CD14-positive monocyte (primary cell): ENCODE results near the gene NTM. TPM values are rescaled to one million over a fixed set of nuclear protein-coding genes. Genes with fewer than 3 reads are reported as not detected.

Experiments used
- DNase-seq, 3 donors: peaks; one replicate each; pipeline ENCODE4 v3.0.0-alpha.2; 2011 to 2022
- H2AFZ ChIP-seq: 2 replicates; pipeline ENCODE4 v1.6.0; 2012; ENCODE audit warnings: mild to moderate bottlenecking, low read depth, low read length, inconsistent platforms; ENCODE audit not compliant: insufficient read depth, poor library complexity, severe bottlenecking
- H3K27ac ChIP-seq, 2 donors: 1 replicate in 1 of 2; 2 replicates in 1 of 2; pipeline ENCODE4 v1.5.1; 2012 to 2013; ENCODE audit warnings: low read length in 2 of 2, control low read depth in 1 of 2, inconsistent platforms in 1 of 2, low read depth in 1 of 2, mild to moderate bottlenecking in 1 of 2
- H3K27me3 ChIP-seq, 2 donors: one replicate each; pipeline versions ENCODE4 v1.6.0 to v1.6.1; 2011 to 2013; ENCODE audit warnings: low read length in 2 of 2; ENCODE audit not compliant: control insufficient read depth in 2 of 2, insufficient read depth in 2 of 2
- H3K36me3 ChIP-seq, 2 donors: replicated peaks in 1 of 2; 1 replicate in 1 of 2; 2 replicates in 1 of 2; pipeline versions ENCODE4 v1.5.1 to v1.6.1; 2012 to 2013; ENCODE audit warnings: low read length in 2 of 2, control low read depth in 1 of 2, inconsistent platforms in 1 of 2, mild to moderate bottlenecking in 1 of 2; ENCODE audit not compliant: insufficient read depth in 2 of 2, control insufficient read depth in 1 of 2
- H3K4me1 ChIP-seq, 2 donors: 1 replicate in 1 of 2; 2 replicates in 1 of 2; pipeline versions ENCODE4 v1.5.1 to v1.6.1; 2012 to 2013; ENCODE audit warnings: low read length in 2 of 2, control low read depth in 1 of 2, inconsistent platforms in 1 of 2, mild to moderate bottlenecking in 1 of 2, moderate library complexity in 1 of 2; ENCODE audit not compliant: insufficient read depth in 2 of 2, control insufficient read depth in 1 of 2
- H3K4me2 ChIP-seq: replicated peaks from 2 replicates; pipeline ENCODE3; 2012; ENCODE audit warnings: low read length, moderate library complexity, mild to moderate bottlenecking; ENCODE audit not compliant: poor library complexity, severe bottlenecking; ENCODE audit errors: extremely low read depth
- H3K4me3 ChIP-seq, 3 experiments: fragments of 200-600 bp in 1 of 3; sonication (generic) in 1 of 3; replicated peaks in 1 of 3; 1 replicate in 2 of 3; 2 replicates in 1 of 3; pipeline ENCODE4 v1.5.1; 2011 to 2013; ENCODE audit warnings: low read length in 3 of 3, mild to moderate bottlenecking in 3 of 3, control low read depth in 2 of 3, low read depth in 2 of 3, inconsistent platforms in 1 of 3, moderate library complexity in 1 of 3
- H3K79me2 ChIP-seq: 2 replicates; pipeline ENCODE4 v1.6.0; 2012; ENCODE audit warnings: mild to moderate bottlenecking, control low read depth, inconsistent platforms, low read length, moderate library complexity; ENCODE audit not compliant: insufficient read depth
- H3K9ac ChIP-seq: 2 replicates; pipeline ENCODE4 v1.6.0; 2017; ENCODE audit warnings: low read length, mild to moderate bottlenecking; ENCODE audit not compliant: insufficient read depth, poor library complexity, severe bottlenecking
- H3K9me3 ChIP-seq, 2 donors: replicated peaks in 1 of 2; 1 replicate in 1 of 2; 2 replicates in 1 of 2; pipeline versions ENCODE4 v1.5.1 to v1.6.1; 2012 to 2013; ENCODE audit warnings: low read length in 2 of 2, control low read depth in 1 of 2; ENCODE audit not compliant: control insufficient read depth in 1 of 2, insufficient read depth in 1 of 2
- H4K20me1 ChIP-seq: 2 replicates; pipeline ENCODE4 v1.6.0; 2012; ENCODE audit warnings: mild to moderate bottlenecking, low read length, control low read depth, moderate library complexity; ENCODE audit not compliant: insufficient read depth
- H3K27ac Mint-ChIP-seq, 7 donors: one replicate each; pipeline ENCODE4 v1.8.0; 2020; ENCODE audit warnings: mild to moderate bottlenecking in 7 of 7, mixed read lengths in 7 of 7, moderate library complexity in 6 of 7, inconsistent platforms in 2 of 7
- H3K27me3 Mint-ChIP-seq, 3 donors: one replicate each; pipeline ENCODE4 v1.8.0; 2021 to 2022; ENCODE audit warnings: low read depth in 3 of 3, mild to moderate bottlenecking in 3 of 3, mixed read lengths in 3 of 3, moderate library complexity in 3 of 3, inconsistent platforms in 1 of 3
- H3K36me3 Mint-ChIP-seq, 2 donors: one replicate each; pipeline ENCODE4 v1.8.0; 2020; ENCODE audit warnings: mixed read lengths in 2 of 2, inconsistent platforms in 1 of 2, mild to moderate bottlenecking in 1 of 2
- H3K4me1 Mint-ChIP-seq: one replicate; pipeline ENCODE4 v1.8.0; 2020; ENCODE audit warnings: mild to moderate bottlenecking, mixed read lengths
- H3K4me3 Mint-ChIP-seq, 2 donors: one replicate each; pipeline ENCODE4 v1.8.0; 2020; ENCODE audit warnings: mild to moderate bottlenecking in 2 of 2, mixed read lengths in 2 of 2, moderate library complexity in 1 of 2
- H3K9me3 Mint-ChIP-seq, 7 donors: one replicate each; pipeline ENCODE4 v1.8.0; 2020 to 2022; ENCODE audit warnings: mixed read lengths in 7 of 7, mild to moderate bottlenecking in 6 of 7, moderate library complexity in 6 of 7, inconsistent platforms in 2 of 7
- WGBS: methylation state at CpG from one replicate; pipeline ENCODE4 v1.1.5; 2013; ENCODE audit warnings: missing lambda C conversion rate; ENCODE audit not compliant: insufficient coverage; 5-methylcytosine and 5-hydroxymethylcytosine counted together
- intact Hi-C, 2 donors: fragments of 100-400 bp; cut with micrococcal nuclease; formaldehyde crosslinking; loops; one replicate each; pipeline versions ENCODE4 v1.15.0 to v1.15.1; 2023
- polyA plus RNA-seq, 3 donors: library from polyadenylated mRNA; depleted of rRNA in 1 of 3; unstranded in 2 of 3; stranded (reverse) in 1 of 3; fragments of 300-500 nt in 2 of 3; fragments of >200 nt in 1 of 3; fragmentation: Illumina TruSeq in 2 of 3; gene quantifications; 1 replicate in 2 of 3; 2 replicates in 1 of 3; pipeline ENCODE4 v1.2.3, GENCODE V29; 2012 to 2021
- TF ChIP-seq, protein P1 (sequence below): fragments of 200-600 bp; IDR thresholded peaks from one replicate; pipeline ENCODE4 v1.8.0; 2022; ENCODE audit warnings: antibody characterized with exemption, mild to moderate bottlenecking

NTM gene
- polyA plus RNA-seq, 3 donors, result not detected

GRCh38 chr11:132240374-132240773 lies 870.0 kb downstream of the NTM start:
- H3K4me2 ChIP-seq, result no peak overlapping the region
- H3K36me3 Mint-ChIP-seq, result no peaks in the 10 kb centered on the region
- H3K4me1 Mint-ChIP-seq, result no peaks in the 10 kb centered on the region
- H3K27me3 ChIP-seq, result no peaks in the 10 kb centered on the region
- H3K27ac Mint-ChIP-seq, result no peak overlapping the region
- H3K27ac ChIP-seq, result no peak overlapping the region
- H4K20me1 ChIP-seq, result no peaks in the 10 kb centered on the region
- H3K27me3 Mint-ChIP-seq, result no peaks in the 10 kb centered on the region
- H3K4me3 Mint-ChIP-seq, result no peak overlapping the region
- TF ChIP-seq, protein P1, sequence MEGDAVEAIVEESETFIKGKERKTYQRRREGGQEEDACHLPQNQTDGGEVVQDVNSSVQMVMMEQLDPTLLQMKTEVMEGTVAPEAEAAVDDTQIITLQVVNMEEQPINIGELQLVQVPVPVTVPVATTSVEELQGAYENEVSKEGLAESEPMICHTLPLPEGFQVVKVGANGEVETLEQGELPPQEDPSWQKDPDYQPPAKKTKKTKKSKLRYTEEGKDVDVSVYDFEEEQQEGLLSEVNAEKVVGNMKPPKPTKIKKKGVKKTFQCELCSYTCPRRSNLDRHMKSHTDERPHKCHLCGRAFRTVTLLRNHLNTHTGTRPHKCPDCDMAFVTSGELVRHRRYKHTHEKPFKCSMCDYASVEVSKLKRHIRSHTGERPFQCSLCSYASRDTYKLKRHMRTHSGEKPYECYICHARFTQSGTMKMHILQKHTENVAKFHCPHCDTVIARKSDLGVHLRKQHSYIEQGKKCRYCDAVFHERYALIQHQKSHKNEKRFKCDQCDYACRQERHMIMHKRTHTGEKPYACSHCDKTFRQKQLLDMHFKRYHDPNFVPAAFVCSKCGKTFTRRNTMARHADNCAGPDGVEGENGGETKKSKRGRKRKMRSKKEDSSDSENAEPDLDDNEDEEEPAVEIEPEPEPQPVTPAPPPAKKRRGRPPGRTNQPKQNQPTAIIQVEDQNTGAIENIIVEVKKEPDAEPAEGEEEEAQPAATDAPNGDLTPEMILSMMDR, result no peak
- H2AFZ ChIP-seq, result no peak overlapping the region
- H3K9ac ChIP-seq, result no peak overlapping the region
- intact Hi-C loops, result no loop called here
- 82% methylated on average over 4 of the region's 5 CpGs for WGBS
- no peaks in the 10 kb centered on the region for H3K9me3 ChIP-seq
- DNase-seq, result no peak
- H3K36me3 ChIP-seq, result no peaks in the 10 kb centered on the region
- no peak overlapping the region for H3K4me3 ChIP-seq
- H3K79me2 ChIP-seq, result no peaks in the 10 kb centered on the region
- H3K4me1 ChIP-seq, result no peaks in the 10 kb centered on the region
- peaks cover 0 to 5% (median 3%) of the 10 kb centered on the region in 7 donors for H3K9me3 Mint-ChIP-seq

DNA sequence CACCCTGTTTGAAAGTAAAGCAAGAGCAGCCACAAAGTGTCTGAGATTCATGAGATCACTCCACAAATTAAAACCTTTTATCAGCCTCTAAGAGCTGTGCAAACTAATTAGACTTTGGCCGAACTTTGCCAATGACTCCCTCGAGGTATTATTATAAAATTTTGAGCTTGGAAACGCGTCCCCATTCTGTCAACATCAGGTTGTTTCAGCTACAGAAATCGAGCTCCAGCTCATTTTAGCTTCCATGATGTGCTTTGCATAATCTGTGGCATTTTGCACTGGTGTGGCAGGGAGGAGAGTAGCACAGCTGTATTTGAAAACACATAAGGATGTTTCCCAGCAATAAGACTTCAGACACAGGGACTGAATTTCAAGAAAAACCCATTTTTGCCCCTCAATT lies 872.2 kb downstream of the NTM start:
- DNase-seq, result no peak
- Mint-ChIP-seq H3K4me1 (no peaks in the 10 kb centered on the region), H3K4me3 (no peak overlapping the region), H3K36me3 (no peaks in the 10 kb centered on the region), H3K9me3 (peaks cover 0 to 2% (median 0%) of the 10 kb centered on the region in 7 donors), H3K27ac (no peak overlapping the region), H3K27me3 (no peaks in the 10 kb centered on the region)
- Histone ChIP-seq H3K27ac (no peak overlapping the region), H2AFZ (no peak overlapping the region), H3K27me3 (no peaks in the 10 kb centered on the region), H4K20me1 (no peaks in the 10 kb centered on the region), H3K4me3 (no peak overlapping the region), H3K9ac (no peak overlapping the region), H3K9me3 (no peaks in the 10 kb centered on the region), H3K79me2 (no peaks in the 10 kb centered on the region), H3K4me2 (no peak overlapping the region), H3K4me1 (no peaks in the 10 kb centered on the region), H3K36me3 (no peaks in the 10 kb centered on the region)
- TF ChIP-seq, protein P1, result no peak
- WGBS, result 86% methylated on average over 5 of the region's 5 CpGs
- intact Hi-C loops, result no loop called here
